ENCODE results near the gene TM4SF5. TPM values are rescaled to one million over a fixed set of nuclear protein-coding genes. Genes with fewer than 3 reads are reported as not detected.

TM4SF5 gene
- total and polyA plus RNA-seq, 2 donors from 2014 or later: 0.88 to 31.3 TPM

DNA sequence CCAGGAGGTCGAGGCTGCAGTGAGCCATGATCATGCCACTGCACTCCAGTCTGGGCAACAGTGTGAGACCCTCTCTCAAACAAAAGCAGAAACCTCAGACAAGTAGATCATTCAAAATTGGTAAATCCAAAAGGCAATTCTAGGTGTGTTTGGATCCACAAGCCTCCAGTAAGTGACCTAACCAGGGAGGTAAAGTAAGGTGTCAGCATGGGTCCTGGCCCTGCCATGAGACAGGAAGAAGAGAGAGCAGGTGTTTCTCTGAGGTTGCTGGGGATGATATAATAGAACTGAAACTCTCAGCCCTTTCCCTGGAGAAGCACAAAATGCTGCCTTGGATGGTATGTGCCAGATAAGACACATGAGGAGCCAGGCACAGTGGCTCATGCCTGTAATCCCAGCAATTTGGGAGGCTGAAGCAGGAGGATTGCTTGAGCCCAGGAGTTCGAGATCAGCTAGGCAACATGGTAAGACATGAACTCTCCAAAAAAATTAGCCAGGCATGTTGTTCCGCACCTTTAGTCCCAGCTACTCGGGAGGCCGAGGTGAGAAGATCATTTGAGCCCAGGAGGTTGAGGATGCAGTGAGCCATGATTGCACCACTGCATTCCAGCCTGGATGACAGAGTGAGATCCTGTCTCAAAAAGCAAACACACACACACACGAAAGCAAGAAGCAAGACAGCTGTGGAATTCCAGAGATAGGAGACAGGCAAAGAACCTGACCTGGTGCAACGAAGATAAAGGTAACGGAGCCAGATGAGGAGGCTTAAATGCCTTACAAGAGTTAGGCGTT is 6.5 kb downstream of the TM4SF5 start:
- TF ChIP-seq, protein P1, sequence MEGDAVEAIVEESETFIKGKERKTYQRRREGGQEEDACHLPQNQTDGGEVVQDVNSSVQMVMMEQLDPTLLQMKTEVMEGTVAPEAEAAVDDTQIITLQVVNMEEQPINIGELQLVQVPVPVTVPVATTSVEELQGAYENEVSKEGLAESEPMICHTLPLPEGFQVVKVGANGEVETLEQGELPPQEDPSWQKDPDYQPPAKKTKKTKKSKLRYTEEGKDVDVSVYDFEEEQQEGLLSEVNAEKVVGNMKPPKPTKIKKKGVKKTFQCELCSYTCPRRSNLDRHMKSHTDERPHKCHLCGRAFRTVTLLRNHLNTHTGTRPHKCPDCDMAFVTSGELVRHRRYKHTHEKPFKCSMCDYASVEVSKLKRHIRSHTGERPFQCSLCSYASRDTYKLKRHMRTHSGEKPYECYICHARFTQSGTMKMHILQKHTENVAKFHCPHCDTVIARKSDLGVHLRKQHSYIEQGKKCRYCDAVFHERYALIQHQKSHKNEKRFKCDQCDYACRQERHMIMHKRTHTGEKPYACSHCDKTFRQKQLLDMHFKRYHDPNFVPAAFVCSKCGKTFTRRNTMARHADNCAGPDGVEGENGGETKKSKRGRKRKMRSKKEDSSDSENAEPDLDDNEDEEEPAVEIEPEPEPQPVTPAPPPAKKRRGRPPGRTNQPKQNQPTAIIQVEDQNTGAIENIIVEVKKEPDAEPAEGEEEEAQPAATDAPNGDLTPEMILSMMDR (IDR thresholded peaks at IDR 0.05; ENCODE audit: borderline replicate concordance, extremely low read depth, insufficient read depth): no peak
- Histone ChIP-seq H3K9ac (ENCODE audit: low read length in 3 of 3) (no peak overlapping the region), H3K27ac (ENCODE audit: low read depth in 2 of 2, low read length in 2 of 2) (no peak overlapping the region), H3K4me3 (ENCODE audit: low read length in 3 of 3) (no peak overlapping the region), H3K9me3 (ENCODE audit: control insufficient read depth in 2 of 3, insufficient read depth in 1 of 3, low read length in 3 of 3) (no peaks in the 10 kb centered on the region), H3K27me3 (ENCODE audit: control insufficient read depth, insufficient read depth, low read length) (no peaks in the 10 kb centered on the region), H3K4me1 (ENCODE audit: control insufficient read depth in 2 of 3, insufficient read depth in 2 of 3, low read depth in 1 of 3, low read length in 3 of 3) (no peaks in the 10 kb centered on the region), H3K36me3 (ENCODE audit: control insufficient read depth in 2 of 3, insufficient read depth in 3 of 3, low read length in 3 of 3) (no peaks in the 10 kb centered on the region)
- no peak for FAIRE-seq
- peak in 2 of 5 donors; percentile 8 to 26 for DNase-seq
- intact Hi-C loops (cut with DNase I): no loop called here

DNA sequence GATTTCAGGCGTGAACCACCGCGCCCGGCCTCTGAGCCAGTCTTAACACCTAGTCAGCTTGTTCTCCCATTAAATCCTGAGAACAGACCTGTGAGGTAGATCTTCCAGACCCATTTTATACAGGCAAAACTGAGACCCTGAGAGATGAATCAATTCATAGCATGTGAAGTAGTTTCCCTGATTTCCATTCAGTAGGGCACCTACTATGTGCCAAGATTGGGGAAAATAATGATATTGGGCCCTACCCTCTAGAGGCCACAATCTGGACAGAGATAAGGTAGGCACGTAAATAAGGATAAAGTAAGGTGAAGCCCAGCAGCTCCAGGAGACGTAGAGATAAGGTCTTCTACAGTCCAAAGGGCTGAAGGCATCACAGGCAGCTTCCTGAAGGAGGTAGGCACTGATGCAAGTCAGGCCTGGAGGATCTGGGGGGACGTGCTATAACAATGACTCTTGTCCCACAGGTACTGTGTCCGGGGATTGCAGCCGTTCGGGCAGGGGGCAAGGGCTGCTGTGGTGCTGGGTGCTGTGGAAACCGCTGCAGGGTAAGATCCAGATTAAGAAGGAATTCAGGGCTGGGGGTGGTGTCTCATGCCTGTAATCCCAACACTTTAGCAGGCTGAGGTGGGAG is 8.8 kb downstream of the TM4SF5 start:
- no peak overlapping the region for H3K9ac ChIP-seq (ENCODE audit: low read length in 3 of 3)
- TF ChIP-seq, protein P1 (IDR thresholded peaks at IDR 0.05; ENCODE audit: borderline replicate concordance, extremely low read depth, insufficient read depth): no peak
- H3K36me3 ChIP-seq (ENCODE audit: control insufficient read depth in 2 of 3, insufficient read depth in 3 of 3, low read length in 3 of 3): no peaks in the 10 kb centered on the region
- peaks cover 18% of the 10 kb centered on the region for H3K27me3 ChIP-seq (ENCODE audit: control insufficient read depth, insufficient read depth, low read length)
- H3K4me1 ChIP-seq (ENCODE audit: control insufficient read depth in 2 of 3, insufficient read depth in 2 of 3, low read depth in 1 of 3, low read length in 3 of 3): peaks cover 0 to 3% (median 0%) of the 10 kb centered on the region in 3 donors
- H3K9me3 ChIP-seq (ENCODE audit: control insufficient read depth in 2 of 3, insufficient read depth in 1 of 3, low read length in 3 of 3): no peaks in the 10 kb centered on the region
- no peak for FAIRE-seq
- DNase-seq: peak in 1 of 5 donors; percentile 59
- intact Hi-C loops (cut with DNase I): no loop called here
- no peak overlapping the region for H3K27ac ChIP-seq (ENCODE audit: low read depth in 2 of 2, low read length in 2 of 2)
- no peak overlapping the region for H3K4me3 ChIP-seq (ENCODE audit: low read length in 3 of 3)

DNA sequence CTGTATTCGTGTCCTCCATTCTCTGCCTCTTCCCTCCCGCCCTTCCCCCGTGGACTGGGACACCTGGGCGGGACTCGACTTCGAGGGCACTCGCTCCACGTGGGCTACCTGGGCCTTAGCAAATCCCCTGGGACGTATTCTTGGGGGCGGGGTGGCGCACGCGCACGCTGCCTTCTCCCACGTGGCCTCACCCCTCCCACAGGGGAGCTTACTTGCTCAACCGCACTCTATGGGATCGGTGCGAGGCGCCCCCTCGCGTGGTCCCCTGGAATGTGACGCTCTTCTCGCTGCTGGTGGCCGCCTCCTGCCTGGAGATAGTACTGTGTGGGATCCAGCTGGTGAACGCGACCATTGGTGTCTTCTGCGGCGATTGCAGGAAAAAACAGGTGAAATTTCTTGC is 11.0 kb downstream of the TM4SF5 start:
- Histone ChIP-seq H3K27ac (ENCODE audit: low read depth in 2 of 2, low read length in 2 of 2) (no peak overlapping the region), H3K4me1 (ENCODE audit: control insufficient read depth in 2 of 3, insufficient read depth in 2 of 3, low read depth in 1 of 3, low read length in 3 of 3) (peaks cover 0 to 11% (median 0%) of the 10 kb centered on the region in 3 donors), H3K9ac (ENCODE audit: low read length in 3 of 3) (no peak overlapping the region), H3K4me3 (ENCODE audit: low read length in 3 of 3) (no peak overlapping the region), H3K27me3 (ENCODE audit: control insufficient read depth, insufficient read depth, low read length) (peaks cover 24% of the 10 kb centered on the region), H3K9me3 (ENCODE audit: control insufficient read depth in 2 of 3, insufficient read depth in 1 of 3, low read length in 3 of 3) (no peaks in the 10 kb centered on the region), H3K36me3 (ENCODE audit: control insufficient read depth in 2 of 3, insufficient read depth in 3 of 3, low read length in 3 of 3) (no peaks in the 10 kb centered on the region)
- DNase-seq: peak in 1 of 5 donors; percentile 61
- no peak for FAIRE-seq
- TF ChIP-seq, protein P1 (IDR thresholded peaks at IDR 0.05; ENCODE audit: borderline replicate concordance, extremely low read depth, insufficient read depth): no peak
- intact Hi-C loops (cut with DNase I): no loop called here
